ENCODE measurements around the gene ARHGEF17. TPM values are rescaled to one million over a fixed set of nuclear protein-coding genes. Genes with fewer than 3 reads are reported as not detected.
A peak's percentile ranks its signal among the peaks of the same experiment; 100 is the strongest.

ARHGEF17 gene
- polyA plus RNA-seq, 3 donors = 0.16 to 1.2 (median 0.55) TPM

DNA sequence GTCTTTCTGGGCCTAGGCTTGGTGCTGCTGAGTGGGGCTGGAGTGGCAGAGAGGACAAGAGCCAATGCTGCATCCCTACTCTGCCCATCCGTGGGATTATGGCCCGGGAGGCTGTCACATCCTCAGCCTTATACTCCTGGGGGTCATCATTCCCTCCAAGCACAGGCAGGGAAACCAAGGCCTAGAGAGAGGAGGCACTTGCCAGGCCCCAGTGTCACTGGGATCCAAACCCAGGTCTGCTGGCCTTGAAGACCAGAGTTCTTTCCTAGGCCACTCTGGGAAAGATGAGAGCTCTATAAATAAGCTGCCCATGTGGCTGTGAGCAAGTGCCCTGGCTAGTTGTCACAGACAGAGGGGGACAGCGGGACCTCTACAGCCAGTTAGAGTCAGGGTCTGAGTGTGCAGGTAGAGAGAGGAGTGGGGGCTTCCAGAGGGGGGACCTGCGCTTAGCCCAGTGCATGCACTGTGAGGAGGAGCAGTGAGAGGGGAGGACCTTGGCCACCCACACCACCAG lies 72.9 kb downstream of the ARHGEF17 start:
- peak overlapping the region; percentile 83 for H3K4me2 ChIP-seq (replicated peaks; ENCODE audit: extremely low read depth, low read length, poor library complexity, severe bottlenecking)
- H3K27ac ChIP-seq (ENCODE audit: low read depth in 1 of 2, low read length in 2 of 2) = peak overlapping the region; percentile 84 to 98
- H2AFZ ChIP-seq (ENCODE audit: insufficient read depth, low read depth, low read length, poor library complexity, severe bottlenecking) = no peak overlapping the region
- Mint-ChIP-seq H3K4me3 (peak overlapping the region; percentile 71 to 98), H3K36me3 (peaks cover 46 to 64% of the 10 kb centered on the region in 2 donors), H3K27me3 (ENCODE audit: low read depth in 3 of 3) (peaks cover 0 to 5% (median 0%) of the 10 kb centered on the region in 3 donors), H3K27ac (peak overlapping the region; percentile 91 to 99 (median 98)), H3K4me1 (peaks cover 88% of the 10 kb centered on the region), H3K9me3 (no peaks in the 10 kb centered on the region)
- intact Hi-C loops (cut with micrococcal nuclease) = no loop called here
- 96% methylated on average over 3 of the region's 4 CpGs for WGBS (ENCODE audit: insufficient coverage)
- peaks cover 88 to 90% of the 10 kb centered on the region in 2 donors for H3K4me1 ChIP-seq (ENCODE audit: control insufficient read depth in 1 of 2, insufficient read depth in 2 of 2, low read length in 2 of 2)
- no peaks in the 10 kb centered on the region for H3K9me3 ChIP-seq (replicated peaks in 1 of 2; ENCODE audit: control insufficient read depth in 1 of 2, insufficient read depth in 1 of 2, low read length in 2 of 2)
- peaks cover 98% of the 10 kb centered on the region for H3K79me2 ChIP-seq (ENCODE audit: insufficient read depth, low read length)
- H4K20me1 ChIP-seq (ENCODE audit: insufficient read depth, low read length) = peaks cover 97% of the 10 kb centered on the region
- H3K36me3 ChIP-seq (replicated peaks in 1 of 2; ENCODE audit: control insufficient read depth in 1 of 2, insufficient read depth in 2 of 2, low read length in 2 of 2) = peaks cover 2 to 24% of the 10 kb centered on the region in 2 donors
- no peaks in the 10 kb centered on the region for H3K27me3 ChIP-seq (ENCODE audit: control insufficient read depth in 2 of 2, insufficient read depth in 2 of 2, low read length in 2 of 2)
- DNase-seq = no peak
- H3K9ac ChIP-seq (ENCODE audit: insufficient read depth, low read length, poor library complexity, severe bottlenecking) = peak overlapping the region; percentile 54
- H3K4me3 ChIP-seq (replicated peaks in 1 of 3; ENCODE audit: low read depth in 2 of 3, low read length in 3 of 3) = peak overlapping the region in 2 of 3 experiments; percentile 6 to 95
- TF ChIP-seq, protein P1, sequence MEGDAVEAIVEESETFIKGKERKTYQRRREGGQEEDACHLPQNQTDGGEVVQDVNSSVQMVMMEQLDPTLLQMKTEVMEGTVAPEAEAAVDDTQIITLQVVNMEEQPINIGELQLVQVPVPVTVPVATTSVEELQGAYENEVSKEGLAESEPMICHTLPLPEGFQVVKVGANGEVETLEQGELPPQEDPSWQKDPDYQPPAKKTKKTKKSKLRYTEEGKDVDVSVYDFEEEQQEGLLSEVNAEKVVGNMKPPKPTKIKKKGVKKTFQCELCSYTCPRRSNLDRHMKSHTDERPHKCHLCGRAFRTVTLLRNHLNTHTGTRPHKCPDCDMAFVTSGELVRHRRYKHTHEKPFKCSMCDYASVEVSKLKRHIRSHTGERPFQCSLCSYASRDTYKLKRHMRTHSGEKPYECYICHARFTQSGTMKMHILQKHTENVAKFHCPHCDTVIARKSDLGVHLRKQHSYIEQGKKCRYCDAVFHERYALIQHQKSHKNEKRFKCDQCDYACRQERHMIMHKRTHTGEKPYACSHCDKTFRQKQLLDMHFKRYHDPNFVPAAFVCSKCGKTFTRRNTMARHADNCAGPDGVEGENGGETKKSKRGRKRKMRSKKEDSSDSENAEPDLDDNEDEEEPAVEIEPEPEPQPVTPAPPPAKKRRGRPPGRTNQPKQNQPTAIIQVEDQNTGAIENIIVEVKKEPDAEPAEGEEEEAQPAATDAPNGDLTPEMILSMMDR (IDR thresholded peaks at IDR 0.05) = no peak

DNA sequence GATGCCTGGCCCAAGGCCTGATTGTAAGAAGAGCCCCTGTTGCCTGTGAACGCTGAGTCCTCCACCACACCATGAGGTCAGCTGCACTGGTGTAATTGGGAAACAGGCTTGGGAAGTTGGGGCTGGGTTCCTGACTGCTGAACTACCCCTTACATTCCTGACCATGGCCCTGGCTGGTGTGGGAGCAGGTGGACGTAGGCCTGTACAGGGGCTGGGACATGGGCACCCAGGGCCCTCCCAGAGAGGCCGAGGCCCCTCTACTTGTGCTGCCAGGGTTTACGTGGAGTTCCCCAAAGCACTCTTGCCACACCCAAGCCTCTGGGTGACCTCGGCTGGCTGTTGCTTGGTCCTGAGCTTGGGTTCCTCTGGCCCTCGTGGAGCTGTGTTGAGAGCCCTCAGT lies 73.5 kb downstream of the ARHGEF17 start:
- Mint-ChIP-seq H3K36me3 (peaks cover 49 to 69% of the 10 kb centered on the region in 2 donors), H3K4me3 (peak overlapping the region; percentile 71 to 98), H3K9me3 (no peaks in the 10 kb centered on the region), H3K4me1 (peaks cover 93% of the 10 kb centered on the region), H3K27ac (peak overlapping the region; percentile 91 to 99 (median 98)), H3K27me3 (ENCODE audit: low read depth in 3 of 3) (peaks cover 0 to 5% (median 0%) of the 10 kb centered on the region in 3 donors)
- H2AFZ ChIP-seq (ENCODE audit: insufficient read depth, low read depth, low read length, poor library complexity, severe bottlenecking) = no peak overlapping the region
- H3K4me3 ChIP-seq (replicated peaks in 1 of 3; ENCODE audit: low read depth in 2 of 3, low read length in 3 of 3) = peak overlapping the region in 2 of 3 experiments; percentile 6 to 95
- H3K36me3 ChIP-seq (replicated peaks in 1 of 2; ENCODE audit: control insufficient read depth in 1 of 2, insufficient read depth in 2 of 2, low read length in 2 of 2) = peaks cover 2 to 24% of the 10 kb centered on the region in 2 donors
- H3K9me3 ChIP-seq (replicated peaks in 1 of 2; ENCODE audit: control insufficient read depth in 1 of 2, insufficient read depth in 1 of 2, low read length in 2 of 2) = no peaks in the 10 kb centered on the region
- intact Hi-C loops (cut with micrococcal nuclease) = no loop called here
- H3K27ac ChIP-seq (ENCODE audit: low read depth in 1 of 2, low read length in 2 of 2) = peak overlapping the region; percentile 84 to 98
- peaks cover 99% of the 10 kb centered on the region for H3K79me2 ChIP-seq (ENCODE audit: insufficient read depth, low read length)
- TF ChIP-seq, protein P1 (IDR thresholded peaks at IDR 0.05) = no peak
- peaks cover 99% of the 10 kb centered on the region for H4K20me1 ChIP-seq (ENCODE audit: insufficient read depth, low read length)
- H3K27me3 ChIP-seq (ENCODE audit: control insufficient read depth in 2 of 2, insufficient read depth in 2 of 2, low read length in 2 of 2) = no peaks in the 10 kb centered on the region
- WGBS (ENCODE audit: insufficient coverage) = 3% methylated on average over 5 of the region's 6 CpGs
- H3K4me2 ChIP-seq (replicated peaks; ENCODE audit: extremely low read depth, low read length, poor library complexity, severe bottlenecking) = peak overlapping the region; percentile 83
- H3K4me1 ChIP-seq (ENCODE audit: control insufficient read depth in 1 of 2, insufficient read depth in 2 of 2, low read length in 2 of 2) = peaks cover 94 to 95% of the 10 kb centered on the region in 2 donors
- peak; percentile 61 to 73 (median 73) for DNase-seq
- H3K9ac ChIP-seq (ENCODE audit: insufficient read depth, low read length, poor library complexity, severe bottlenecking) = peak overlapping the region; percentile 54
